CD4-positive, alpha-beta T cell treated with Interleukin-15 for 4 hours (primary cell): ENCODE measurements around the gene PRKCH.

Experiments
- DNase-seq: peaks from one replicate; pipeline ENCODE4 v3.0.0-alpha.2; 2020; ENCODE audit warnings: low spot score

The PRKCH gene

DNA sequence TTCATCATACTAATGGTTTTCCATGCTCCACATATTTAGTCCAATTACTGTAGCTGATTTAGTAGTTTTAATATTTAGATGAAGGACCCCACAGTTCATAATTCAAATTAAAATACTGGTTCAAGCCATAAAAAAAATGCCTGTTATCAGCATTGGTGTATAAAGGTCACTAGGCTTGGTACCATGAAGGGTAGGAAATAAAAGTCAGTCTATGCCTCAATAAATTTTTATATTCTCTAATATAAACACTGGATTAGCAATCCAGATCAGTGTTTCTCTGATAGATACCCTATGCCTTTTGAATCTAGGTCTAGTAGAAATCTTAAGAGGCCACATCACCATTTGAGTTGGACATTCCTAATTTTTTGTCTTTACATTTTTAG is 210.7 kb downstream of the PRKCH start:
- no peak for DNase-seq

DNA sequence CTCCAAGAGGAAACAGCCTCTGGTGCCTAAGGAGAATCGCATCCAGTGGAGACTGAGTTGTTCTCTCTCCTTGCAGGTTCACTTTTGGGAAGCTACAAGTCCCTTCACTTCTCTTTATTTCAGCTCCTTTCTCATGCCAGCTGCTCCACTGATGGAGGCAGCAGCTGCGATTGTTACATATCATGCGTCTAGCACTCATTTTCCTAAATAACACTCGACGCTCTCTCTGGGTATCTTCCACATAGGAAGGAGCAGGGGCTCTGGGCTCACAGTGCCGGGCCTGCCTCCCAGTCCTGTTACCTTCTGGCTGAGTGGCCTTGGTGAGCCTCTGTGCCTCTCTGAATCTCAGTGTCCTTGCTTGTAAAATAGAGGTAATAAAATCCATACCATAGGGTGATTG is 211.4 kb downstream of the PRKCH start:
- no peak for DNase-seq

DNA sequence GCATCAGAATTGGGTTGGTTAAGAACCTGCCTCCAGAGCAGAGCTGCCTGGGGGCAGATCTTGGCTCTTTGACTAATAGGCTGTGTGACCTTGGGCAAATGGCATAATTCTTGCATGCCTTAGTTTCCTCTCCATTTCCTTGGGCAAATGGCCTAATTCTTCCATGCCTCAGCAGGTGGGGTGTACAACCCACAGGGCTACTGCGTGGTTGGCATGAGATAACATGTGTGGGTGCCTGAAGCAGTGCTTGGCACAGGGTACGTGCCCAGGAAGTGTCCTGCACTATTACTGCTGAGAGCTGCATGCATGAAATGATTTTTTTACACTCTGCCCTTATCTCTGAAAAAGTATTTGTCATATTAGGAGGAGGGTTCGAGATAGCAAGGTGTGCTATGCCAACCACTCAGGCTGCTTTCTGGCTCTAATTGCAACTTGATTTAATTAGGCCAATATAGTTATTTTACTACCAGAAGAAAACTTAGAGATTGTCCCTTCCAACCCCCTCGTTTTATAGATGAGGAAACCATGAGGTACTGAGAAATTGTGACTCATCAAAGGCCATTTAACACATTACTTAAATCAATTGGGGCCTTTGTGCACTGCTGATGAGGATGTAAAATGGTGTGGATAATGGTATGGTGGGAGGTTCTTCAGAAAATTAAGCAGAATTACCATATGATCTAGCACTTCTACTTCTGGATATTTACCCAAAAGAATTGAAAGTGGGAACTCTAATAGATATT is 212.3 kb downstream of the PRKCH start:
- peak; percentile 22 for DNase-seq

DNA sequence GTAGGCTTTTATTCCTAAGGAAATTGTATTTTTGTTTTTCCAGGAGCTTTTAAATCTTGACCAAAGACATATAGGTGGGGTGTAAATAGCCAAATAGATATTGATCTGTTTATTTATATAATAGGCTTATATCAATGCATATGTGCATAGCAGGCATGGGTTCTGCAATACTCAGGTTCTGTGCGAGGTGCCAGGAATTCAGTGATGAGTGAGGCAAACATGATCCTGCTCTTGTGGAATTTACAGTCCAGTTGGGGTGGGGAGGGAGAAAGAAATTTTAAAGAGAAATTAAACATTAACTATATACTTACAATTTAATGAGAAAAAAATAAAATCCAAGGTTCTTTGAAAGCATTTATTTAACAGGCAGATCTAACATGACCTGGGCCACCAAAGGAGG is 213.7 kb downstream of the PRKCH start:
- DNase-seq = no peak

DNA sequence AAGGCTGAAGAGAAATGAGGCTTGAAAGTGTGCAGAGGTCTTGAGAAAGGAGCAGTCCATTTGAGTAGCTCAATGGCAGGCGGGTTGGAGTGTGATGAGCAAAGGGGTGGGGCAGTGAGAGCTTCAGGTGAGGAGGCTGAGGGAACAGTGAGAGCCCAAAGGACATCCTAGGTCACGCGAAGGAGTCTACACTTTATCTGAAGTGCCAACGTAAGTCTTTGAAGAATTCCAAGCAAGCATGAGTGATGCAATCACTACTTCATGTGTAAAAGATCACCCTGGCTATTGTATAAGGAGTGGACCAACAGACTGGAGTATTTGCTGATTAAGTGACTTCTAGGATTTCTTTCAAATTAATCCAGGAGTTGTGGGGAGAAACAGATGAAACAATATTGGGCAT is 214.1 kb downstream of the PRKCH start:
- DNase-seq = no peak

DNA sequence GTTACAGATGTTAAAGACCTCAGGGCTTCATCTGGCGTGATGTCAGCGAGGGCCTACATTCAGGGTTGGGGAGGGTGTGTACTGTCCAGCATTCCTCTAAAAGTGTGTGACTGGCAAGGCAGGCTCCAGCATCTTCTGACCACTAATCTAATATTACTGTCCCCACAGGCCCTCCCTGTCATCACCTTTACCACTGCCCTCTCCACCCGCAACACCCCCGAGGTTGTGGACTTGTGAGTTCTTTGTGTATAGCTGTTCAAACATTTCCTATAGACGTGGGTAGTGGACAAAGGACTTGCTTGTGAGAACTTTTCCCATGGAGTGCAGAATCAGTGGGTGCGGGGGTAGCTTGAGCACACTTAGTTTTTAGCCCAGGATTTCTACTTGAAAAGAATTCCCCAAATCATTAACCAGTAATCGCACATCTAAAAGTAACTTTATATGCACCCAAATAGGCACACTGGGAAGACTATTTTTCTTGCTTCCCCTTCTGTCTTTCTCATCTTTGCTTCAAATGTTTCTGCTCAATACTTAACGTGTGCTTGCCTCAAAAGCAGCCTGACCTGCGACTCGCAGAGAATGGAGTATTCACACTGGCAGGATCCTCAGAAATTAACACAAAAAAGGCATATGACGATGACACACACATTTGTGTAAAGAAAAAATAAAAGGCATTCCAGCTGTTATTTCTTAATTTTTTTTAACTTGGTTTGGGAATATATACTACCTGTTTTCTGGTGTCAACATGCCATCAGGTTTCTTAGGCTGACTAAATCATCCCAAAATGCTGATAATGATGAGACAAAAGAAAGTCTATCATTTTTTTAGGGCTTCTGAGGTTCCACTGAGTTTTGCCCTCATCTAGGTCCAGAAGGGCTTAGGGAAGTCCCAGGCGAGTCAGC is 215.5 kb downstream of the PRKCH start:
- no peak for DNase-seq

DNA sequence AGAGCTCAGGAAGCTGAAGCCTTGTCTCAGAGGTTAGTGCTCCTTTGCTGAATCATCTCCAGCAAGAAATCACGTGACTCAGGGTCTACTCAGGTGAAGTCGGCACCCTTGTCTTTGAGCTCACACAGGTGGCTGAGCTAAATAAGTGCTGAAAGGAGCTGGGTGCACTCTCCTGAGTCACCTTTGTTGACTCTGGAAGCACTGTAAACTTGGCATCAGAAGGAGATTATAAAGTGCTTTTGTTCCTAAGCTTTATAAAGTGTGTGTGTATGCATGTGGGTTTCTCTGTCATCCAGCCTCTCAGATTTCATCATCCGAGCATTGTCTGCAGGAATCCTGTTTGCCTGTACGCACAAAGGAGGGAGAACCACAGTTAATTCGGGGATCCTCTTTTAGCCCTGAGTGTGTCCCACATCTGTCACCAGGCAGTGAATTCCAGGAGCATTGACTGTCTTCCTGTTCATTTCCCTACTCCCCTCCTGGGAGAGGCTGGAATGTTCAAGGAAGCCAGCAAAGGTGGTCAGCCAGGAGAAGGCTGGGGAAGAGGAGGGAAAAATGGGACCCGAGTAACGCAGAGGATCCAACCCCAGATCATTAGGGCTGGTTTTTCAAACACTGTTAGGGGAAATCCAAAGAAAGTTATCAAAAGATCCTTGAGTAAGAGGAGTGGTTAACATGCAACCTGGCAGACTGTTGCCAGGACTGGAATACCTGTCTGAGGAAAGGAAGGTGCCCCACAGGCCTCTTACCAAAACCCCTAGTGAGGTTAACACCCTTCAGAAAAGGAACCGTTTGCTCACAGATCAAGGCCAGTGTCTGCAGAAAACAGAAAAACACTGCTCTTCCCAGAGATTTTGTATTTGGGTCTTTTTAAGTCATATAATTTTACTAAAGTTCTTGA is 216.4 kb downstream of the PRKCH start:
- DNase-seq = peak; percentile 53

DNA sequence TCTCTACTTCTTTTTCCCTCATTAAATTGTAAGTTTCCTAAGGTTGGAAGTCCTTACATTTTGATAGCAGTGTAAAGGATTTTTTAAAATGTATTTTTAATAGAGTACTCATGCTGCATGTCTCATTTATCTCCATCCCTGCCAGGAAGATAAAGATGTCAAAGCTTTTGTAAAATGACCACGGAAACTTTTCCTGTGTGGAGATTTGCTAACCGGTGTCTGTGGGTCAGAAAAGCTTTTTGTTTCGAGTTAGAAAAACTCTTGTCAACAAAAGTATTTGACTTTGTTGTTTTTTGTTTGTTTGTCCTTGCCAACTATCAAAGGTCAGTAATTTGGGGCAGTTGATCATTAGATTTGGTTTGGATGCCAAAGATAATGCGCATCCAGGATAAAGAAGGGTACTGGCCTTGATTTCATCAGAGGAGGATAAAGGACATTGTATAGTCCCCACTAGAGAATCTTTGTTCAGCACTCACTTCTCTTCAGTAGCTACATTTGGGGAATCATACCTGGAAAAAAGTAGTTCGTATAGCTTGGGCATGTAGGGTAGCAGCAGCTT is 217.2 kb downstream of the PRKCH start:
- DNase-seq = no peak

DNA sequence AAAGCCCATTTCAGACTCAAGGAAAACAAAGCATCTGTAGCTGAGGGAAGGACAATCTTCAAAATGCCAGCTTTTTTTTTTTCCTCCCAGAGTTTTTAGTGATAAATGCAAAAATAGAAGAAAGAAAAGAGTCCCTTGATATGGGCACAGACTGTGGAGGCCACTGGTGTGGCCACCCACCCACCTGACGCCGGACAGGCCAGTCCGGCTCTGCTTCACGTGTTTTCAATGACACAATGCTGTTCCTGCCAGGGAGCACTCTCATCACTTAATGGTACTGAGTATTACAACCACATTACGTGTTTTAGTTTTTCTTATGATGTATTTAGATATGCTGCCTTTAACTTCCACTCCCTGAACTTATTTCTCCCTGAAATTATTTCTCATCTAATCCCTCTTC is 218.3 kb downstream of the PRKCH start:
- DNase-seq = no peak

DNA sequence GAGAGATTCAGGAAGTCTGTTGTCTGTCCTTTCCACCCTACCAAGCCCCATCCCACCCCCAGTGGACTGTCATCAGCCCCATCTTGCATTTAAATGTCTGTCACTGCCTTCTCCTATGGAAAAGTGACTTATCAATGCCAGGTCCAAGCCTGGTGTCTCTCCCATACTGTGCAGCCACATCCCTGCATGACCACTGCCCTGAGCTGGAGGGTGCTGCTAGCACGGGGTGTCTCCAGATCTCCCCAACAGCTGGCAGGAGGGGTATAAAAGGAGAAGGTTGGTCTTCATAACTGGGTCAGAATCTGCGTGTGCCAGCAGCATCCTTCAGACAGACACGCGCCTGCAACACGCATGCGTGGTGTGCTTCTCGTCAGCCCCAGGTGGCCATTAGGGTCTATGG is 219.6 kb downstream of the PRKCH start:
- DNase-seq = no peak

DNA sequence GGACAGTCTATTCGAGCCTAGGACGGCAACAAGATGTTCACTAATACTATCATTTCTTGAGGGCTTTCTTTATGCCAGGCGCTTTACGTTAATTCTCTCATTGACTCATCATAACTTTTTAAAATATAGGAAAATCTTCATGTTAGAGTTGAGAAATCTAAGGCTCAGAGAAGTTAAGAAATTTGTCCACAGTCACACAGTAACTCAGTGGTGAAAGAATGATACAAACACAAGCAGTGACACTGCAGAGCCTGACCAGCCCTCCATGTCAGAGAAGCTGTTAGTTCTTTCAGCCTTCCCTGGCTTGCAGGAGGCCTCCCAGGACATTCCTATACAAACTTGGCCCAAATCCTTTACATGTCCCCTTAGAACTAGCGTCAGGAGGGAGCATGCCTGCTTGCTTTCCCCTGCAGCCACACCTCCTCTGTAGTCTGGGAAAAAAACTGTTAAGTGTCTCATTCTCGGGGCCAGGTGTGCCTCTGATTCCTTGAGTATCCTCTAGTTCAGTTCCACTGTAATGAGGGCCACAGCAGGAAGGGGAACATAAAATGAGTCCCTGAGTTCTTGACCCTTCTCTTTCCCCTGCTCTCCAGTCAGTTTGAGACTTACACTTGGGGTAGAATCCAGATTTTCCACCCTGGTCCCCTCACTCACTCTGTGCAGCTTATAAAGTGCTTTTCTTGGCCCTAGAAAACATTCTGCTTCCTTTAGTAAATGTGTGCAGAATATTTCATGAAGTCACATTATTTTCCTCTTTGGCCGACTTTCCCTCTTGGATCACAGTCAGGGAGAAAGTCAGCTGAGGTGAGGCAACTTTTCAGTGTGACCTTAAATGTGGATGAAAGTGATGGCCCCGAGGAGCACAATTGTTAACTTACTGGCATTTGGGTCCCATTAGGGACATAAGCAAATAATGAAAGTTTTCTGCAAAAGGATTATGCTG is 221.7 kb downstream of the PRKCH start:
- no peak for DNase-seq

DNA sequence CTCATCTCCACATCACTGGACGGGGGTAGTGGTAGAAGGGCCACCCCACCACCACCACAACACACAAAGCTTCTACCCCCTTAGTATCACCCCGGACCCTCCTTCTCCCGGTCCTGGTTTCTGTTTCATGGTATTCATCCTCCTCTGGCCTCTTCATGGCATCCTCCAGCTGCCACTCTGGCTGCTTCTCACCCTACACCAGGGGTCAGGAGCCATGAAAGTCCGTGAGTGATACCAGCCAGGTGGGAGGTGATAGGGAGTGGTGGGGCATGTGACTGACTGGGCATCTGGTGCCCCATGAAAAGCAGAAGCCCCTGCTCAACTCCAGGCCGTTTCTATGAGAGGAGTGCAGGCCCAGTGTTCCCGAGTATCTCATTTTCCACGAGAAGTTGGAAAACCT is 222.6 kb downstream of the PRKCH start:
- no peak for DNase-seq

DNA sequence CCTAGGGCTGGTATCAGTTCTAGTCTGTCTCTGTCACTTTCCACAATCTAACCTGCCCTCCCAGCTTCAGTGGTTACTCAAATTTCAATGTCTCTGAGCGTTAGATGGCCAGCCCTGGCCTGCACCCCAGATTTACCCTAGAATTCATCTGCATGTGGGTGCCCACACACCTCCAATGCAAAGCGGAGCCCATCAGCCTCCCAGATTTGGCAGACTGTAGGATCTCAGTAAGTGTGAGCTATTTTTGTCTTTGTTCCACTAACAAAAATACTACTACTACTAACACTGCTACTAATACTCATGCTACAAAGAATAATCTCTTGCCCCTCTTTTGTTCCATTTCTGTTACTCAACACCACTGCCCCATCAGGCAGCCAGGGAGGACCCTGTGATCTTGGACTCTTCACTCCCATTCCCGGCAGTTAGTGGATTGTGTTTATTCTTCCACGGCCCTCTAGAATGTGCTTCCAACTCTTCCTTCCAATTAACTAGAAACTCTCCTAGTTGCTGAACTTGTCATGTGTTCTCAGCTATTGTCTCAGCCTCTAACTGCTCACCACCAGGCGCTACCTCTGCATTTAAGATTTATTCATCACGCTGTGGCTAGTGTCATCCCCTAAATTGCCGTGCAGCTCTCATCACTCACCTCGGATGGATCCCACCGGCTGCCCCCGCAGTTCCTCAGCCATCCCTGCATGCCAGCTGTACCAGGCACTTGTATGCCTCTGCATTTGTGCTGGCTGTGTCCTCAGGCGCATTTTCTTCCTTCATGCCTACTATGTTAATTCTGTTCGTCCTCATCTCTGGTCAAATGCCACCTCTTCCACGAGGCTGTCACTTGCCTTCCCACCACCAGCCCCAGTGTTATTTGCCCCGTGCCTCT is 223.3 kb downstream of the PRKCH start:
- DNase-seq = no peak

DNA sequence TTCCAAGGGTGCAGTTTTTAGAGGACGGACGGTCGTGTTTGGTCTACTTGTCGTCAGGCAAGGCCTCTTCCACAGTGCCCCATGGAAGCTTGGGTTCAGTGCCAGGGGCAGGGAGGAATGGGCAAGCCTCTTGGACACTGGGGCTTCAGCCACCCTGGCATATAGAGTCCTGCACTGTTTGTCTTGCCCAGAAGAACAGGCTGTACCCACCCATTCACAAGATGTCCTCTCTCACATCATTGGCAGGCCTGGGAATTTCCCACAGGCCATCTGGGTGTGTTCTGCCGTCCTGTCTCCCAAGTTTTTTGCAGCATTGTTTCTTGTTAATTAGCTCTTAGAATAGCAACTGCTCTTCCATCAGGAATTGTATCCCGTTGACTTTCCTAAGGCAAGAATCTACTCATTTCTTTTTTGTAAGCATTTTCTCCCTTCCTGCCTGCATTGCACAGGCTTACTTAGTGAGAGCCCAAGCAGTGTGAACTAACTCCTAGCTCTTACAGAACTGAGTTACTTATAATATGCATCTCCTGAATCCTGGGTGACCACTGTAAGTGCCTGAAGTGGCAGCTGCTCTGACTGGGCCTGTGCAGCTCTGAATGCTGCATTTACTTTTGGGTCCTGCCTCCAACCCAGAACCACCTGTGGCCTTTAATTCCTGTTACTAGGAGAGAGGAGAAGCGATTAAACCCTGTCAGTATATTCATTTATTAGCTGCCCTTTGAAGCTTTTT is 224.5 kb downstream of the PRKCH start:
- no peak for DNase-seq

DNA sequence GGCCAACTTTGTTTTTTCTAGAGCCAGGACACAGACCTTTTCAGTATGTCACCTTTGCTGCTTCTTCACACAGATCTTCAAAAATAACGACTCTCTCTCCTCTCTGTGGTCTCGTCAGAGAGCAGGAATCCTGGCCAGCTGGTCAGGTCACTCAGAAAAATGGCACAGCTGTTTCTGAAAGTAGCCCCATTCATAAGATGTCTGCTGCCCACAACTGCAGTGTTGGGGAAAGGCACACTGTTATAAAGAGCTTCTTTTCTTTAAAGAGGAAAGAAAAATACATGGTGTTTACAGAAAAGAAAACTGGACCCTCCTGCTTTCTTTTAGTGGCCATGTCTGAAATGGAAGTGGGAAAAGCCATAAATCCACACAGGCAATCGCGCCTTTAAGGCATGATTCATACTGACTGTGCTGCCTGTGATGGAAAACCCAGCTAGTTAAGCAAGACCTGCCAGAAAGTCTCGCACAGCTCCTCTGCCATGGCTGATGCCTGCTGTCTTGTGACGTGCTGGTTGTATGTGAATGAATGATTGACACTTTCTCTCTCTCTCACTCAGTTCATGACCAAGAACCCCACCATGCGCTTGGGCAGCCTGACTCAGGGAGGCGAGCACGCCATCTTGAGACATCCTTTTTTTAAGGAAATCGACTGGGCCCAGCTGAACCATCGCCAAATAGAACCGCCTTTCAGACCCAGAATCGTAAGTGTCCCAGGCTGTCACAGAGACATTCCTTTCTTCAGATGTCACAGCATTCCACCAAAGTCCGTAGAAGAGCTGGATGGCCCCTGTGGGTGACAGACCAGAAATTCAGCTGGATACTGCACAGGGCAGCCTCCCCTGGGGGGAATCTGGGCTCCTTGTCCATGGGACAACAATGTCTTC is 226.0 kb downstream of the PRKCH start:
- no peak for DNase-seq

DNA sequence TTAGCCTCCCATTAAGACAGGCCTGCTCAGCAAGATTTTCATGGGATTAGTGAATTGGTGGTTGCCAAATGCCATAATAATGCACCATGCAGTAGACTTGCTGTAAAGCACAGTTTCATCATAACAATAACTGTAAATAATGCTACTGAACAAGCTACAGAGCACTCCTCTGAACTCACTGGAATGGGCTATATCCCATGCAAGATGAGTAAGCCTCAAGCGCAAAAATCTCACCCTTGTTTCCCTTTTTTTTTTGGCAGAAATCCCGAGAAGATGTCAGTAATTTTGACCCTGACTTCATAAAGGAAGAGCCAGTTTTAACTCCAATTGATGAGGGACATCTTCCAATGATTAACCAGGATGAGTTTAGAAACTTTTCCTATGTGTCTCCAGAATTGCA is 228.0 kb downstream of the PRKCH start:
- no peak for DNase-seq

DNA sequence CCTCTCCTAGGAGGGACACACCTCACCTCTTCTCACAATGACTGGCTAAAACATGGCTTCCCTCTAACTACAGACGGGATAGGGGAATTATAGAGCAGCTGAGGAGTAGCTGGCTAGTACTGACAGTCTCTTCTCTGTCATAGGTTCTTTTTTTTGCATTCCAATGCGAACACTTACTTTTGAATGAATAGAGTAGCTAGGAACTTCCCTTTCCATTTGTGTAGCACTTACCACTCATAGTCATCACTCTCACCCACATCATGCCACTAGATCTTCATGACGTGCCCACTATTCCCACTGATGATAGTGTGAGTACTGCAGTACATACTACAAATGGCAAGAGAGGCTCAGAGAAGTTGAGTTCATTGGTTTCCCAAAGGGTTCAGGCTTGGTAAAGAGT is 230.0 kb downstream of the PRKCH start:
- DNase-seq = no peak

DNA sequence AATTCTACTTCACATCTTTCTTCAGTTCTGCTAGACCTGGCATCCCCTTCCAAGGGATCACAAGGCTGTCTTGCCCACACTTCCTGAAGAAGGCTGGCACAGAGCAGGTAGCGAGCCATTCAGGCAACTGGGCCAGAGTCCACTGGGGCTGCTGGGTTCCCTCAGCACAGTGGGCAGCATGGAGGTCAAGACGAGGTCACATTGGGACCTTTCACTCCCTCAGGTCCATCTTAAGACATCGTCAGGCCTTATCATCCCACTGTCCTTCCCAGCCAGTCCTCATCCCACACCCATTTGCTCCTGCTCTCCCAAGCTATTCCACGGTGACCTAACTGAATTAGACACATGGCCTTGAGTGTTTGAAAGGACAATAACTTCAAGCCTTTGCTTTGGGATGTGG is 230.9 kb downstream of the PRKCH start:
- no peak for DNase-seq
